ENCODE measurements around the gene NAMPT.
"Not testable (repeated sequence)": the region's sequence is repeated elsewhere in the genome, so short reads cannot be mapped to it uniquely, and the experiment has no call there.

The NAMPT gene

GRCh38 chr7:106313456-106313901, 28.7 kb upstream of the NAMPT start:
- H3K27ac ChIP-seq = no peak overlapping the region
- TF ChIP-seq ZFX (IDR thresholded peaks at IDR 0.05; ENCODE audit: borderline replicate concordance) = no peak
- no peak for TF ChIP-seq CTCF (IDR thresholded peaks at IDR 0.05)

GRCh38 chr7:106312906-106313305, 28.1 kb upstream of the NAMPT start:
- no peak overlapping the region for H3K27ac ChIP-seq
- TF ChIP-seq ZFX (IDR thresholded peaks at IDR 0.05; ENCODE audit: borderline replicate concordance) (no peak), CTCF (IDR thresholded peaks at IDR 0.05) (no peak)

DNA sequence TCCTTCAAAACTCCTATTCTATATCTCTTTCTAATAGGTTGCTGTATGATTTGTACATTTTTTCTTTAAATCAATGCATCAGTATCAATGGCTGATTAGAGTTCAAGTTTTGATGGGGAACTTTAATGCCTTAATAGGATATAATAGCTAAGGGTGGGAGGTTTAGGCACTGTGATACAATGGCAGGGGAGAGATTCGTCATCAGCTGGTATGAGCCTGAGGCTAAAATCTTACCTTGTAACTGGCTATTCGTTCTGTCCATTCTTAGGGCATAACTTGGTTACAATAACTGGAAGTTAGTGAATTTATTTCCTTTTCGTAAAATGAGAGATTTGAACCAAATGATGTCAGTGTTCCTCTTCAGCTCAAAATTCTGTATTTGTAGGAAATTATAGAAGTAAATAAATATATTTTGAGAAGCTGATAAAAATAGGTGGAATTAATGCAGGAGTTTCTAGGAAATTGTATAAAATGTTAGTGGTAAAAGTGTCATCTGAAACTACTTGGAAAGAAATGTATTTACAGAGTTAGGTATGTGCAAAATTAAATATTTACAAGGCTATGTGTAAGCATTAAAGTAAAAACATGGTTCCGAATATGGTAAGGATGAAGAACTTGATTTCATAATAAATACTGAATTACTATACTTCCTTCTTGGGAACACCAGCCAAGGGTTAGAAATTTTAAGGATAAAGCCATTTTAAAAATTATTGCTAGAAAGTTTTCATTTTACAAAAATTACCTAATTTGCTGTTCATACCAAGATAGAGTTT, 27.5 kb upstream of the NAMPT start:
- TF ChIP-seq ZFX (IDR thresholded peaks at IDR 0.05; ENCODE audit: borderline replicate concordance) (no peak), CTCF (IDR thresholded peaks at IDR 0.05) (no peak)
- no peak overlapping the region for H3K27ac ChIP-seq

DNA sequence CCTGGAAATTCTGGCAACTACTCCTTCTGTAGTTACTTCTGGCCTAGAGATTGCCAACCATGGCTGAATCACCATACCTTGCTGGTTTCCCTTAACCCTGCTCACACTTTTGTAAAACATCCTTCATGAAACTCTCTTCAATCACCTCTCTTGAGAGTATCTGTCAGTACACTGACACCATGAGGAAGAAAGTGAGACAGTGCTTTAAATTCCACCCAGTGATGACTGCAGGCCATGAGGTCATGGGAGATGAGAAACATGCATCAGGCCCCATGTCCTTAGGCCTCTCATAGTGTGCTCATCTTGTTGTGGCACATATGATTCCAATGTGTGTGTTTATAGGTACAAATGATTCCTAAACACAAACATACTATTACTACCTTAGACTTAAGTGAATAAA, 24.6 kb upstream of the NAMPT start:
- H3K27ac ChIP-seq = no peak overlapping the region
- no peak for TF ChIP-seq CTCF (IDR thresholded peaks at IDR 0.05)
- TF ChIP-seq ZFX (IDR thresholded peaks at IDR 0.05; ENCODE audit: borderline replicate concordance) = no peak

- H3K27ac ChIP-seq = no peak overlapping the region
- TF ChIP-seq ZFX (IDR thresholded peaks at IDR 0.05; ENCODE audit: borderline replicate concordance) (no peak), CTCF (IDR thresholded peaks at IDR 0.05) (no peak)
Observed at GRCh38 chr7:106306256-106306655, 21.5 kb upstream of the NAMPT start.

GRCh38 chr7:106305732-106306131, 20.9 kb upstream of the NAMPT start:
- no peak overlapping the region for H3K27ac ChIP-seq
- TF ChIP-seq ZFX (IDR thresholded peaks at IDR 0.05; ENCODE audit: borderline replicate concordance) (no peak), CTCF (IDR thresholded peaks at IDR 0.05) (no peak)

GRCh38 chr7:106304568-106304967, 19.8 kb upstream of the NAMPT start:
- TF ChIP-seq CTCF (IDR thresholded peaks at IDR 0.05) = no peak
- no peak for TF ChIP-seq ZFX (IDR thresholded peaks at IDR 0.05; ENCODE audit: borderline replicate concordance)
- no peak overlapping the region for H3K27ac ChIP-seq

GRCh38 chr7:106298631-106299030, 13.8 kb upstream of the NAMPT start:
- not testable (repeated sequence) for H3K27ac ChIP-seq

DNA sequence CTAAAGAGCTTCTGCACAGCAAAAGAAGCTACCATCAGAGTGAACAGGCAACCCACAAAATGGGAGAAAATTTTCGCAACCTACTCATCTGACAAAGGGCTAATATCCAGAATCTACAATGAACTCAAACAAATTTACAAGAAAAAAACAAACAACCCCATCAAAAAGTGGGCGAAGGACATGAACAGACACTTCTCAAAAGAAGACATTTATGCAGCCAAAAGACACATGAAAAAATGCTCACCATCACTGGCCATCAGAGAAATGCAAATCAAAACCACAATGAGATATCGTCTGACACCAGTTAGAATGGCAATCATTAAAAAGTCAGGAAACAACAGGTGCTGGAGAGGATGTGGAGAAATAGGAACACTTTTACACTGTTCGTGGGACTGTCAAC, 13.4 kb upstream of the NAMPT start:
- H3K27ac ChIP-seq = not testable (repeated sequence)
